OCI-LY1 (cell line): ENCODE data around the gene NPTX2.

ENCODE experiments used
- H2AFZ ChIP-seq: fragments of 200-600 bp; sonication (generic), shearing (Covaris generic); 2 replicates; pipeline ENCODE4 v1.6.0; 2014; ENCODE audit warnings: antibody characterized with exemption, mild to moderate bottlenecking, low read length
- H3F3A ChIP-seq: fragments of 200-600 bp; sonication (generic), shearing (Covaris generic); 2 replicates; pipeline ENCODE4 v1.6.0; 2014; ENCODE audit warnings: mild to moderate bottlenecking, antibody characterized with exemption, low read length, moderate library complexity; ENCODE audit not compliant: insufficient read depth
- H3K27ac ChIP-seq: fragments of 200-600 bp; sonication (generic); 2 replicates; pipeline ENCODE4 v1.5.1; 2014; ENCODE audit warnings: low read length, mixed run types, mild to moderate bottlenecking, low read depth; ENCODE audit not compliant: poor library complexity, severe bottlenecking
- H3K27me3 ChIP-seq: fragments of 200-600 bp; sonication (generic); 2 replicates; pipeline ENCODE4 v1.6.0; 2014; ENCODE audit warnings: antibody characterized with exemption, mild to moderate bottlenecking, low read length, moderate library complexity; ENCODE audit not compliant: insufficient read depth
- H3K36me3 ChIP-seq: fragments of 200-600 bp; sonication (generic); 2 replicates; pipeline ENCODE4 v1.6.1; 2014; ENCODE audit warnings: mild to moderate bottlenecking, antibody characterized with exemption, low read length, moderate library complexity, mixed read lengths; ENCODE audit not compliant: insufficient read depth
- H3K4me1 ChIP-seq: fragments of 200-600 bp; sonication (generic); 2 replicates; pipeline ENCODE4 v1.5.1; 2014; ENCODE audit warnings: mild to moderate bottlenecking, low read length, moderate library complexity; ENCODE audit not compliant: insufficient read depth, severe bottlenecking
- H3K4me2 ChIP-seq: fragments of 200-600 bp; sonication (generic), shearing (Covaris generic); 2 replicates; pipeline ENCODE4 v1.6.1; 2014; ENCODE audit warnings: low read length
- H3K4me3 ChIP-seq: fragments of 200-600 bp; sonication (generic); 2 replicates; pipeline ENCODE4 v1.5.1; 2014; ENCODE audit warnings: low read length, low read depth, mild to moderate bottlenecking, mixed read lengths; ENCODE audit not compliant: poor library complexity, severe bottlenecking
- H3K79me2 ChIP-seq: fragments of 200-600 bp; shearing (Covaris generic); 2 replicates; pipeline ENCODE4 v1.6.1; 2016; ENCODE audit warnings: mixed run types, low read length, mixed read lengths; ENCODE audit not compliant: insufficient read depth
- H3K9ac ChIP-seq: fragments of 200-600 bp; sonication (generic), shearing (Covaris generic); 2 replicates; pipeline ENCODE4 v1.6.1; 2014; ENCODE audit warnings: mild to moderate bottlenecking, low read length, mixed read lengths
- H3K9me2 ChIP-seq: fragments of 200-600 bp; sonication (generic), shearing (Covaris generic); 2 replicates; pipeline ENCODE4 v1.6.1; 2014; ENCODE audit warnings: low read depth, mild to moderate bottlenecking, low read length, mixed read lengths
- H3K9me3 ChIP-seq: fragments of 200-600 bp; shearing (Covaris generic); 2 replicates; pipeline ENCODE4 v1.6.1; 2014; ENCODE audit warnings: low read length, mixed read lengths
- H4K20me1 ChIP-seq: fragments of 200-600 bp; sonication (generic), shearing (Covaris generic); 2 replicates; pipeline ENCODE4 v1.6.0; 2016; ENCODE audit warnings: mild to moderate bottlenecking, low read length; ENCODE audit not compliant: insufficient read depth
- EZH2 ChIP-seq: fragments of 200-600 bp; sonication (generic), shearing (Covaris generic); IDR thresholded peaks from 2 replicates; pipeline ENCODE4 v1.8.0; 2017; ENCODE audit warnings: borderline replicate concordance, mixed run types, mild to moderate bottlenecking, antibody characterized with exemption, low read length, moderate library complexity, mixed read lengths
- TF ChIP-seq, protein P1 (sequence below): fragments of 200-600 bp; sonication (generic), shearing (Covaris generic); IDR thresholded peaks from 2 replicates; pipeline ENCODE4 v1.5.1; 2017; ENCODE audit warnings: mild to moderate bottlenecking, antibody characterized with exemption, low read length, moderate library complexity, mixed read lengths

Gene NPTX2

DNA sequence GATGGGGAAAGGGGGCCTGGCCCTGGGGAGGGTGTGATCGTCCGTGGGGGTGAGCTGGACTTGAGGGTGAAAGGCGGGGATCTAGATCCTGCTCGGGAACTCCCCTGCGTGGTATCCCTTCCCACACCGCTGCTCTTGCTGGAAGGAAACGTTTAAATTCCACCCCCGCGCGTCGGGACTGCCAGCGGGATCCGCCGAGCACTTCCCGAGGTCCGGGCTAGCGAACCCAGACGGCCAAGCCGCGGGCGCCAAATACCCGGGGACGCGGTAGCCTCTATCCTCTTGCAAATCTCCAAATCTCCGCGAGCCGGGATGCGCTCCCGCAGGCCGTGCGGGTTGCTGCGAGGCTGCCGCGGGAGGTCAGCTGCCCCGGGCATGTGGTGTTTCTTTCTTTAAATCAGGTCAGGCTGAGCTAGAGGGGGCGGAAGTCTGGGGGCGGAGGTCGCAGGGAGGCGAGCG is 904 bp downstream of the NPTX2 start:
- Histone ChIP-seq H3K79me2 (no peaks in the 10 kb centered on the region), H2AFZ (no peak overlapping the region), H3F3A (no peaks in the 10 kb centered on the region), H4K20me1 (no peaks in the 10 kb centered on the region), H3K9me3 (no peaks in the 10 kb centered on the region), H3K4me2 (no peak overlapping the region), H3K27ac (no peak overlapping the region), H3K9me2 (no peaks in the 10 kb centered on the region), H3K9ac (no peak overlapping the region), H3K27me3 (peaks cover 18% of the 10 kb centered on the region), H3K4me1 (peaks cover 12% of the 10 kb centered on the region), H3K4me3 (no peak overlapping the region), H3K36me3 (no peaks in the 10 kb centered on the region)
- TF ChIP-seq, protein P1, sequence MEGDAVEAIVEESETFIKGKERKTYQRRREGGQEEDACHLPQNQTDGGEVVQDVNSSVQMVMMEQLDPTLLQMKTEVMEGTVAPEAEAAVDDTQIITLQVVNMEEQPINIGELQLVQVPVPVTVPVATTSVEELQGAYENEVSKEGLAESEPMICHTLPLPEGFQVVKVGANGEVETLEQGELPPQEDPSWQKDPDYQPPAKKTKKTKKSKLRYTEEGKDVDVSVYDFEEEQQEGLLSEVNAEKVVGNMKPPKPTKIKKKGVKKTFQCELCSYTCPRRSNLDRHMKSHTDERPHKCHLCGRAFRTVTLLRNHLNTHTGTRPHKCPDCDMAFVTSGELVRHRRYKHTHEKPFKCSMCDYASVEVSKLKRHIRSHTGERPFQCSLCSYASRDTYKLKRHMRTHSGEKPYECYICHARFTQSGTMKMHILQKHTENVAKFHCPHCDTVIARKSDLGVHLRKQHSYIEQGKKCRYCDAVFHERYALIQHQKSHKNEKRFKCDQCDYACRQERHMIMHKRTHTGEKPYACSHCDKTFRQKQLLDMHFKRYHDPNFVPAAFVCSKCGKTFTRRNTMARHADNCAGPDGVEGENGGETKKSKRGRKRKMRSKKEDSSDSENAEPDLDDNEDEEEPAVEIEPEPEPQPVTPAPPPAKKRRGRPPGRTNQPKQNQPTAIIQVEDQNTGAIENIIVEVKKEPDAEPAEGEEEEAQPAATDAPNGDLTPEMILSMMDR, result no peak
- TF ChIP-seq EZH2, result no peak

DNA sequence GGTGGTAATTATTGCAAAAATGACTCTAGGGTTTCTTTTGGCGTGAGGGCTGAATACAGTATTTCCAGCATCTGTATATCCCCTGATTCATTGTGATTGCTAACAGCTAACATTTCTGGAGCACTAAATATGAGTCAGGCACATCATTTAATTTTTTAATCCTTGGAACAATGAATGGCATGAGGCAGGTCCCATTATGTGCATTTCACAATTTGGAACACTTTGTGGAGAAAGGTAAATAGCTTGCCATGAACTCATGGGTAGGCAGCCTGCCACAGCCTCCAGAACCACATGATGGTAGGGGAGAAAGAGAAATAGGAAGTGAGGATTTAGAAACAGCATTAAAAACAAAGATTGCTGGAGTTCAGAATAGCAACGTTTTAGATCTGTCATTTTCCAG is 1.7 kb downstream of the NPTX2 start:
- Histone ChIP-seq H3K9me3 (no peaks in the 10 kb centered on the region), H3K4me2 (peak overlapping the region; percentile 5; the same call in 1 of the 2 replicates), H3F3A (no peaks in the 10 kb centered on the region), H3K9ac (no peak overlapping the region), H2AFZ (no peak overlapping the region), H3K4me3 (no peak overlapping the region), H3K27ac (no peak overlapping the region), H3K79me2 (no peaks in the 10 kb centered on the region), H3K36me3 (no peaks in the 10 kb centered on the region), H3K4me1 (peaks cover 12% of the 10 kb centered on the region), H4K20me1 (no peaks in the 10 kb centered on the region), H3K27me3 (peaks cover 22% of the 10 kb centered on the region), H3K9me2 (no peaks in the 10 kb centered on the region)
- TF ChIP-seq EZH2, result no peak
- TF ChIP-seq, protein P1, result no peak

DNA sequence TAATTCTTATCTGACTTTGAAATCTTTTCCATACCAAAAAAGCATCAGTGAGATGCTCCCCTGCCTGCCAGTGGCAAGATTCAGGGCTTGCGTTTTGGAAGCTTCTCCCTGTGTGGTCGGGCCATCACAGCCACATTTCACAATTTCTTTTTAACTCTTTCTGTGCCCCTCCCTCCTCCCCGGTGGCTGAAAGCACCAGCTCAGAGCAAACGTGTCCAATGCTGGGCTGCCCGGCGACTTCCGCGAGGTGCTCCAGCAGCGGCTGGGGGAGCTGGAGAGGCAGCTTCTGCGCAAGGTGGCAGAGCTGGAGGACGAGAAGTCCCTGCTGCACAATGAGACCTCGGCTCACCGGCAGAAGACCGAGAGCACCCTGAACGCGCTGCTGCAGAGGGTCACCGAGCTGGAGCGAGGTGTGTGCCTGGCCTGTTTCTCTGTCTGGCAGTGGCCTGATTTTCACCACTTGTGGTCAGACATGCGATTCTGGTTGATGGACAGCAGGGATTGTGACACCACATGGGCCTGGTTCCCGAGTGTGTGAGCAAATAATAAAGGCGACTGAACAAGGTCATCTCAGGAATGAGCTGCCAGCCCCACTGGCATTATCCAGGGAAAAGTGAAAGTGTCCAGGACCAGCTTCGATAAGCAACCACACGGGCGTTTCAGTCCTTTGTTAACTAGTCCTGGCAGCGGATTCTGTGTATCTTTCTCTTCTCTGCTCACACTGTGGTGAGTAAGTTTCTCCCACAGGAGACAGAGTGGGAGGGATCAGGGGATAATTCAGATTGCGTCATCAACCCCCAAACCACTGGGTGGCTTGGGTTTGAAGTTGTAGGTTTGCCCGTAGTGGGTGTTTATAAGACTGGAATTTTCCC is 2.6 kb downstream of the NPTX2 start:
- Histone ChIP-seq H3K27ac (no peak overlapping the region), H3K27me3 (peaks cover 22% of the 10 kb centered on the region), H3K36me3 (no peaks in the 10 kb centered on the region), H3K4me3 (no peak overlapping the region), H2AFZ (no peak overlapping the region), H4K20me1 (no peaks in the 10 kb centered on the region), H3F3A (no peaks in the 10 kb centered on the region), H3K79me2 (no peaks in the 10 kb centered on the region), H3K4me1 (peaks cover 12% of the 10 kb centered on the region), H3K4me2 (no peak overlapping the region; the same call in 1 of the 2 replicates), H3K9ac (no peak overlapping the region), H3K9me2 (no peaks in the 10 kb centered on the region), H3K9me3 (no peaks in the 10 kb centered on the region)
- TF ChIP-seq, protein P1, result no peak
